RWPE1 (cell line): Measurements from ENCODE around the gene NT5C.
"Not testable (repeated sequence)": the region's sequence is repeated elsewhere in the genome, so short reads cannot be mapped to it uniquely, and the experiment has no call there.

Experiments
- CTCF ChIA-PET: fragments of 350-600 bp; sonication (Branson Sonifier 250); formaldehyde crosslinking; extraction: SDS; loops from one replicate; lab custom pipeline; 2021; lab: Yijun Ruan, JAX
- POLR2A ChIA-PET: fragments of 400-600 bp; formaldehyde crosslinking; extraction: SDS; loops from one replicate; lab custom pipeline; 2020; ENCODE audit warnings: antibody characterized with exemption; ENCODE audit not compliant: low non-redundant PET; lab: Yijun Ruan, JAX
- DNase-seq: peaks from one replicate; pipeline ENCODE4 v3.0.0; 2012; ENCODE audit warnings: low spot score
- H3K27ac ChIP-seq: fragments of 450-650 bp; 2 replicates; pipeline ENCODE4 v1.5.1; 2017
- CTCF ChIP-seq: fragments of 450-650 bp; conservative IDR thresholded peaks from 2 replicates; pipeline ENCODE4 v1.5.1; 2017; ENCODE audit warnings: low read depth, mild to moderate bottlenecking

Gene NT5C

DNA sequence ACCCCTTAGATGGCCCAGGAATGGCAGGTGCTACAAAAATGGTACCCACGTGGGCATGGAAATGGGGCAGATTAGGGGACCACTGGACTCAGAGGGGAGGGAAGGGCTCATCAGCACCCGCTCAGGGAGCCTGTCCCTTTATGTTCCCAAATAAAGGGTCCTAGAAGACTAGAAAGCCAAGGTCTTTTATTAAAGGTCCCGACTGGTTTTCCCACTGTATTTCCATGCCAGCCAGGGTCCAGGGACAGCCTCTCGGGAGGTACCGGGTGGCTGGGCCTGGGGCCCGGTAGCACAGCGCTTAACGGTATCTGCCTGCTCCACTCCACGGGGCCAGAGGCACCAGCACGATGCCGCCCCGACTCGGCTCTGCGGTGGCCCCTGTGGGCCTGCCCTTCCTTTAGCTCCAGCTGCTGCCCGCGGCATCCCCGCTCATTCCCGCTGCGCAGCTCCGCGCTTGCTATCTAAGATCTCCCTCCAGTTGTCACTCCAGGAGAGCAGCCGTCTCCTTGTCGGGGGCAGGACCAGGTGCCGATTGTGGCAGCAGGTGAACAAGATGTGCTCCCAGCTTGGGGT lies 1.4 kb downstream of the NT5C start:
- no peak for DNase-seq
- POLR2A ChIA-PET = no interaction called here
- TF ChIP-seq CTCF = no peak
- CTCF ChIA-PET = interaction anchor here (0.5 to 5.8 kb wide), 10 partner anchors 11 to 45 kb away, joined by 3 to 61 read pairs (median 4); no protein-coding TSS in a partner anchor
- H3K27ac ChIP-seq = peak overlapping the region; percentile 100

GRCh38 chr17:75129576-75129975 lies 2.0 kb downstream of the NT5C start:
- DNase-seq = no peak
- ChIA-PET POLR2A (no interaction called here), CTCF (interaction anchor here (0.5 to 2.9 kb wide), 5 partner anchors 10 to 124 kb away, joined by 3 to 14 read pairs (median 4); no protein-coding TSS in a partner anchor)
- no peak for TF ChIP-seq CTCF
- H3K27ac ChIP-seq = peak overlapping the region; percentile 100

- no peak for DNase-seq
- peak overlapping the region; percentile 100 for H3K27ac ChIP-seq
- no peak for TF ChIP-seq CTCF
- ChIA-PET CTCF (interaction anchor here (0.6 to 2.9 kb wide), 4 partner anchors 9 to 123 kb away, joined by 3 to 14 read pairs (median 4); no protein-coding TSS in a partner anchor), POLR2A (interaction anchor here (0.5 kb wide), 1 partner anchor 40 kb away, joined by 3 read pairs; no protein-coding TSS in a partner anchor)
Measured at GRCh38 chr17:75128694-75129505, 2.6 kb downstream of the NT5C start.

- CTCF ChIA-PET = interaction anchor here (2.9 kb wide), 1 partner anchor 14 kb away, joined by 14 read pairs; no protein-coding TSS in a partner anchor
- DNase-seq, POLR2A ChIA-PET: not testable (repeated sequence)
- peak overlapping the region; percentile 100 for H3K27ac ChIP-seq
Measured at GRCh38 chr17:75127936-75128335, 3.6 kb downstream of the NT5C start.

- TF ChIP-seq CTCF = no peak
Measured at GRCh38 chr17:75126954-75127353, 4.6 kb downstream of the NT5C start.

GRCh38 chr17:75125984-75126383 lies 5.6 kb downstream of the NT5C start:
- ChIA-PET CTCF (interaction anchor here (0.7 kb wide), 1 partner anchor 12 kb away, joined by 3 read pairs; no protein-coding TSS in a partner anchor), POLR2A (no interaction called here)
- no peak for DNase-seq
- no peak for TF ChIP-seq CTCF
- peak overlapping the region; percentile 100 for H3K27ac ChIP-seq

More at GRCh38 chr17:75126954-75127353, 4.6 kb downstream of the NT5C start:
- peak overlapping the region; percentile 100 for H3K27ac ChIP-seq
- DNase-seq = no peak
- CTCF ChIA-PET = interaction anchor here (0.7 to 2.9 kb wide), 2 partner anchors 13 to 243 kb away, joined by 3 to 14 read pairs; no protein-coding TSS in a partner anchor
- POLR2A ChIA-PET = no interaction called here
